GM12873 (cell line): ENCODE data around the gene ATOH8.

ENCODE experiments used
- TF ChIP-seq, protein P1 (sequence below): IDR thresholded peaks from 2 replicates; pipeline ENCODE4 v1.5.1; 2012; ENCODE audit warnings: low read depth, mild to moderate bottlenecking, moderate library complexity, low read length, control low read depth; ENCODE audit not compliant: insufficient read depth; ENCODE audit errors: missing control alignments

The ATOH8 gene, protein sequence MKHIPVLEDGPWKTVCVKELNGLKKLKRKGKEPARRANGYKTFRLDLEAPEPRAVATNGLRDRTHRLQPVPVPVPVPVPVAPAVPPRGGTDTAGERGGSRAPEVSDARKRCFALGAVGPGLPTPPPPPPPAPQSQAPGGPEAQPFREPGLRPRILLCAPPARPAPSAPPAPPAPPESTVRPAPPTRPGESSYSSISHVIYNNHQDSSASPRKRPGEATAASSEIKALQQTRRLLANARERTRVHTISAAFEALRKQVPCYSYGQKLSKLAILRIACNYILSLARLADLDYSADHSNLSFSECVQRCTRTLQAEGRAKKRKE

DNA sequence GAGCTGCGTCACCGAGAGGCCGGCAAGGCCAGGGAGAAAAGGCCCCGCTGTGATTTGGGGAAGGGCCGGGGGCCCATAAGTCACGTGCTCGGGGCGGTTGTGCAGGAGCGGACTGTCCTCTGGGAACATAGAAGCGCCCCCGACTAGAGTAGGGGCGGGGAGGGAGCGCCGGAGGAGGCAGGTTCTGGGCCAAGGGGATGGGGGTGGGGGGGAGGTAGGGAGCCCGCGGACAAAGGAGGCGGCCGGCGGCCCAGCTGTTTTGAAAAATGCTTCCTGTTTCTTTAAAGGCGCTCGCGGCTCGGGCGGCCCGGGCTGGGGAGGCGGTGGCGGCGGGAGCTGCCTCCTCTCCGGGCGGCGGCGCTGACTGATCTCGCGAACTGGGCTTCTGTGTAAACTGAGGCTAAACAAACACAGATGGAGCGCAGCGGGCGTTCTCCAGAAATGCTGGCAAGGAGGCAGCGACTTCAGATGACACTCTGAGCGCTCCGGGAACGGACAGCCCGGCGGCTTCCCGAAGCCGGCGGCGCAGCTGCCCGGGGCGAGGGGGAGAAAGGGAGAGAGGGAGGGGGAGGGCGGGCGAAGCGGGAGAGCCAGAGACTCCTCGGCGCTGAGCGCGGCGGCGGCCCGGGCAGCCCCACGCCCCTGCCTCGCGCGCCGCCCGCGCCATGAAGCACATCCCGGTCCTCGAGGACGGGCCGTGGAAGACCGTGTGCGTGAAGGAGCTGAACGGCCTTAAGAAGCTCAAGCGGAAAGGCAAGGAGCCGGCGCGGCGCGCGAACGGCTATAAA lies at the start of gene ATOH8:
Gene ATOH8, plus strand, starts transcription at position 467 of the 788 bp plus-strand sequence. Its CDS starts 199 bp downstream, at position 666.
- TF ChIP-seq, protein P1, sequence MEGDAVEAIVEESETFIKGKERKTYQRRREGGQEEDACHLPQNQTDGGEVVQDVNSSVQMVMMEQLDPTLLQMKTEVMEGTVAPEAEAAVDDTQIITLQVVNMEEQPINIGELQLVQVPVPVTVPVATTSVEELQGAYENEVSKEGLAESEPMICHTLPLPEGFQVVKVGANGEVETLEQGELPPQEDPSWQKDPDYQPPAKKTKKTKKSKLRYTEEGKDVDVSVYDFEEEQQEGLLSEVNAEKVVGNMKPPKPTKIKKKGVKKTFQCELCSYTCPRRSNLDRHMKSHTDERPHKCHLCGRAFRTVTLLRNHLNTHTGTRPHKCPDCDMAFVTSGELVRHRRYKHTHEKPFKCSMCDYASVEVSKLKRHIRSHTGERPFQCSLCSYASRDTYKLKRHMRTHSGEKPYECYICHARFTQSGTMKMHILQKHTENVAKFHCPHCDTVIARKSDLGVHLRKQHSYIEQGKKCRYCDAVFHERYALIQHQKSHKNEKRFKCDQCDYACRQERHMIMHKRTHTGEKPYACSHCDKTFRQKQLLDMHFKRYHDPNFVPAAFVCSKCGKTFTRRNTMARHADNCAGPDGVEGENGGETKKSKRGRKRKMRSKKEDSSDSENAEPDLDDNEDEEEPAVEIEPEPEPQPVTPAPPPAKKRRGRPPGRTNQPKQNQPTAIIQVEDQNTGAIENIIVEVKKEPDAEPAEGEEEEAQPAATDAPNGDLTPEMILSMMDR: no peak

DNA sequence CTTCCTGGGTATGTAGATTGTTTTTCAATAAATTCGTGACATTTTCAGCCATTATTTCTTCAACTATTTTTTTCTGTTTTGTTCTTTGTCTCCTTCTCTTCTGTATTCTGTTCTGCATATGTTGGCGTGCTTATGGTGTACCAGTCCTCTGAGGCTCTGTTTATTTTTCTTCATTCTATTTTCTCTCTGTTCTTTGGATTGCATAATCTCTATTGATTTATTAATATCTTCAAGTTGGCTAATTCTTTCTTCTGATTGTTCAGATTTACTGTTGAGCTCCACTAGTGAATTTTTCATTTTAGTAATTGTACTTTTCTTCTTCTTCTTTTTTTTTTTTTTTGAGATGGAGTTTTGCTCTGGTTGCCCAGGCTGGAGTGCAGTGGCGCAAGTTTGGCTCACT lies 49.8 kb upstream of the ATOH8 start:
- TF ChIP-seq, protein P1: no peak

DNA sequence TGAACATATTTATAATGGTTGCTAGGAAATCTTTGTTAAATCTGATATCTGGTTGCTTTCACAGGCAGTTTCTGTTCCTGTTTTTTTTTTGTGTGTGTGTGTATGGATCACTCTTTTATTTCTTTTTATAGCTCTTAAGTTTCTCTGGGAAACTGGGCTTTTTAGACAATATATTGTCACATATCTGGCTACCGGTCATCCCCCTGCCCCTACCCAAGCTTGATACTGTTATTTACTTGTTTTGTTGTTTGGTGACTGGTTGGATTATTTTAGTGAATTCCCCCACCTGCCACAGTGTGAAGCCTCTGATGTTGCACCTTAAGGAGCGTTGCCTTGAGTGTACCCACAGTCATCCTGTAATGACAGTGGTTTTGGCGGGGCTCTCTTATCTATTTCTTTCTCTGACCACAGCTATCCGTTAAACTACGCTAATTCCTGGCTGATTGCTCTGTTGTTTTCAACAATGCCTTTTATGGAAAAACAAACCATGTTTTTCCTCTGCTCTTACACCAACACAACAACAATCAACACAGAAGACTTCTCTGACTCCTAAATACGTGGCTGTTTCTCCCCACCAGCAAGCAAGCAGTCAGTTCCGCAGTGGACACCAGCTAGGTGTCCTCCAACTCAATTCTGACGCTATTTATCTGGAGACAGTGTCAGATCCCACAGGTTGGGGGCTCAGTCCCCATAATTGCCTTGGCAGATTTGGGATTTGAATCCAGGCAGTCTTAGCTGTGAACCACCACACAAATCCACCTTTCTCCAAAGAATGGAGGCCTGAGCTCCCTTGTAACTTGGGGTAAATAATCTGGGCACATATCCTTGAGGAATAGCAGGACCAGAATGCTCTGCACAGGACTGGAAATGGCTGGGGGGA lies 48.8 kb upstream of the ATOH8 start:
- TF ChIP-seq, protein P1: no peak

DNA sequence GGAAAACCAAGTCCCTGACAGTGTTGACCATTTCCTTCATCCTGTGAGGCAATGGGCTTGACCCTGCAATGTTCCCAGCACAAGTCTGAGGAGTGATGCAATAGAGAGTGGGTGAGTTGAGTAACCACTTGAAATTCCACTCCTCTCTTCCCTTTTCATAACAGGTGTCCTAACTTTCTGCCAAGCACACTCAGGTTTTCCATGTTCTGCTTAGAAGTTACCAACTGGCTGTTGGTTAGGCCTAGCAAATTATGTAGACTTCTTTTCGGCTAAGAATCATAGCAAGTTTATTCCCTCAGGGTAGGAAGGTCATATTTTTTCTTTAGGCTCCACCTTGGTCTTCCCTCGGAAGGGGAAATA lies 48.1 kb upstream of the ATOH8 start:
- TF ChIP-seq, protein P1: no peak

DNA sequence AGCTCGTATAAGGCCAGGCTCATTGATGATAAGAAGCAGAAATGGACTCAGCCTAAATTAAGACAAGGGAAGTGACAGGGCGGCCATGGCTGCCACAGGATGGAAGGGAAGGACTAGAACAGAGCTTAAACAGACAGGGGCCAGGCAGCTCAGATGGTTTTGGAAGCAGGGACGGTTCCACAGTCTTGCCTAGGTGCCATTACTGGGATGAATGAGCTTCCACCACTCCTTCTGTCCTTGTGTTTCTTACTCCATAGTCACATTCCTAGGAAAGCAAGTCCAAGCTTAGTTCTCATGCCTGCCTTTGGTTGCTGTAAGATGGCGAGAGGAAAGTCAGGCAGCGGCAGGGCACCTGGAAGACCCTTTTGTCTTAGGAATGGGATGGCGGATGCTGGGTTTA lies 47.7 kb upstream of the ATOH8 start:
- TF ChIP-seq, protein P1: no peak

DNA sequence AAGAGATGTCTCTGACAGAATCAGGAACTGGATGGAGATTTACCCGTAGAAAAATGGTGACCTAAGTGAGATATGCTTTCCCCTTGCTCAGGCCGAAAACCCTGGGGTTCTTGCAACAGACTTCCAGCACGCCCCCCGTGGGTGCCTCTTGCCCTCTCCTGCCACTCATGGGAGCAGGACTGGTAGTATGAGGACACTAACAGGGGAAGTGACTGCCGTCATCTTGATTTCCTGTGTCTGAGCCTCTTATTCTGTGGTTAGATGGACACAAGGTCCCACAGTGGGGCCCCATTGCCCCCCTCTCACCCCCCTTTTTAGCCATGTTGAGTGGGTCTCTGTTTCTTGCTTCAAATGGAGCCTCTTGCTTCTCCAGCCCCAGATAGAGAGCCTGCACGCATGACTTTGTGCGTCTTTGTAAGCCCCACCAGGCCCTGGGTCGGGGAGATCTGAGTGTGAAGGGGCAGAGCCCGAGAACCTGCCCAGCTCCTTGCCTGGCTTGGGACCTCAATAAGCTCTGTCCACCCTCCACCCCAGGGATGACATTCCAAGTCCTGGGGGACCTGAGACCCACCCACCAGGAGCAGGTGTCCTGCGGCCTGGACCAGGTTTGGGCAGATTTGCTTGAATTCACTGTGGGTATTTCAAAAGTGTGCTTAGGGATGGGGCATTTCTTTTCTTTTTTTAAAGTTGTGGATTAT lies 47.0 kb upstream of the ATOH8 start:
- TF ChIP-seq, protein P1: no peak
